GM12875 (cell line): ENCODE data around the gene KIRREL2.

Experiments
- H3K4me3 ChIP-seq: one replicate; pipeline ENCODE4 v1.5.1; 2011; ENCODE audit warnings: low read depth, low read length, control low read depth
- TF ChIP-seq, protein P1 (sequence below): IDR thresholded peaks from 2 replicates; pipeline ENCODE4 v1.5.1; 2011; ENCODE audit warnings: low read depth, mild to moderate bottlenecking, control low read depth, inconsistent platforms, low read length, moderate library complexity, borderline replicate concordance; ENCODE audit not compliant: insufficient read depth

Gene KIRREL2

DNA sequence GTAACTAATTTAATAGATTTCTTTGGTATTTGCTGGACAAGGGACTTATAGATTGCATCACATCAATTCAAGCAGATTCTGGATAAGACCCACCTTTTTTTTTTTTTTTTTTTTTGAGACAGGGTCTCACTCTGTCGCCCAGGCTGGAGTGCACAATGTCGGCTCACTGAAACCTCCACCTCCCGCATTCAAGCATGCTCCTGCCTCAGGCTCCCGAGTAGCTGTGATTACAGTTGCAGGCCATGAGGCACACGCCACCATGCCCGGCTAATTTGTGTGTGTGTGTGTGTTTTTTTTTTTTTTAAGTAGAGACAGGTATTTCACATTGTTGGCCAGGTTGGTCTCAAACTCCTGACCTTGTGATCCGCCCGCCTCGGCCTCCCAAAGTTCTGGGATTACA, 39.9 kb upstream of the KIRREL2 start:
- TF ChIP-seq, protein P1, sequence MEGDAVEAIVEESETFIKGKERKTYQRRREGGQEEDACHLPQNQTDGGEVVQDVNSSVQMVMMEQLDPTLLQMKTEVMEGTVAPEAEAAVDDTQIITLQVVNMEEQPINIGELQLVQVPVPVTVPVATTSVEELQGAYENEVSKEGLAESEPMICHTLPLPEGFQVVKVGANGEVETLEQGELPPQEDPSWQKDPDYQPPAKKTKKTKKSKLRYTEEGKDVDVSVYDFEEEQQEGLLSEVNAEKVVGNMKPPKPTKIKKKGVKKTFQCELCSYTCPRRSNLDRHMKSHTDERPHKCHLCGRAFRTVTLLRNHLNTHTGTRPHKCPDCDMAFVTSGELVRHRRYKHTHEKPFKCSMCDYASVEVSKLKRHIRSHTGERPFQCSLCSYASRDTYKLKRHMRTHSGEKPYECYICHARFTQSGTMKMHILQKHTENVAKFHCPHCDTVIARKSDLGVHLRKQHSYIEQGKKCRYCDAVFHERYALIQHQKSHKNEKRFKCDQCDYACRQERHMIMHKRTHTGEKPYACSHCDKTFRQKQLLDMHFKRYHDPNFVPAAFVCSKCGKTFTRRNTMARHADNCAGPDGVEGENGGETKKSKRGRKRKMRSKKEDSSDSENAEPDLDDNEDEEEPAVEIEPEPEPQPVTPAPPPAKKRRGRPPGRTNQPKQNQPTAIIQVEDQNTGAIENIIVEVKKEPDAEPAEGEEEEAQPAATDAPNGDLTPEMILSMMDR, result no peak
- H3K4me3 ChIP-seq, result no peak overlapping the region

DNA sequence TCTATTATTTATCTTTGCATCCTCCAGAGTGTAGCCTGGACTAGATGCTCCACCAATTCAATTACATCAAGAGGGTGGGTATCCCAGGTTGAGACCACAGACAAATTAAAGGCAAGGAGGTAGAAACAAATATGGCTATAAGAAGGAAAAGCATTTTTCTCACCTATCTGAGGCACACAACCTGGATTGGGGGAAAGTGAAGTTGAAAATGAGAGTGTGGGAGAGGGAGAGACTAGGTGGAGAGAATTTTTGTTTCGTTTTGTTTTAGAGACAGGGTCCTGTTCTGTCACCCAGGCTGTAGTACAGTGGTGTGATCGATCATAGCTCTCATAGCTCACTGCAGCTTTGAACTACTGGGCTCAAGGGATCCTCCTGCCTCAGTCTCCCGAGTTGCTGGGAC, 38.3 kb upstream of the KIRREL2 start:
- H3K4me3 ChIP-seq, result no peak overlapping the region
- TF ChIP-seq, protein P1, result no peak

DNA sequence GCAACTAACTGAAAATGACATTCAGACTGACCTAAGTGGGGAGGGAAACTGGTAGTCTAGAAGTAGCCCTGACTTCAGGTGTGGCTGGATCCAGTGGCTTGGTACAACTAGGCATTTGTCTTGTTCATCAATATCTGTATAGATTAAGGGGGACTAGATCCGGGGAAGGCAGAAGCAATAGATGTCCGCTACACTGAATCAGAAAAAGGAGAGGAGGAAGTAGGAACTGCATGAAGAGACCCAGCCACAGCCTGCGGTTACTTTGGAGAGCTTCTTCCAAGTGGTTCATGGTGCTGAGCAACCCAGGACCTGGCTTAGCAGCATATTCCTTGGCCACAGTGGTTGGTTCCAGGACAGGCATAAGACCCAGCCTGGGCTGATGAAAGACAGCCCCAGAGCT, 34.1 kb upstream of the KIRREL2 start:
- H3K4me3 ChIP-seq, result no peak overlapping the region
- TF ChIP-seq, protein P1, result no peak

DNA sequence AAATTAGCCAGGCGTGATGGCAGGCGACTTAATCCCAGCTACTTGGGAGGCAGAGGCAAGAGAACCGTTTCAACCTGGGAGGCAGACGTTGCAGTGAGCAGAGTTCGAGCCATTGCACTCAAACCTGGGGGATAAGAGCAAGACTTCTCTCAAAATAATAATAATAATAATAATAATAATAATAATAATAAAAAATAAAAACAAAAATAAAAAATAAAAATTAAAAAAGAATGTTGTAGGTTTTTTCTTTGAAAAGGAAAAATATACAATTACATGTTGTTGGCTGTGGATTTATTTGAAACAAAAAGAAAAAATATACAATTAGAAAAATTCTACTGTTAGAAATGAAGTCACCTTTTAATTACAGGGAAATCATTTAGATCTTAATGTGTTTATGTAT, 32.6 kb upstream of the KIRREL2 start:
- TF ChIP-seq, protein P1, result no peak
- H3K4me3 ChIP-seq, result no peak overlapping the region

DNA sequence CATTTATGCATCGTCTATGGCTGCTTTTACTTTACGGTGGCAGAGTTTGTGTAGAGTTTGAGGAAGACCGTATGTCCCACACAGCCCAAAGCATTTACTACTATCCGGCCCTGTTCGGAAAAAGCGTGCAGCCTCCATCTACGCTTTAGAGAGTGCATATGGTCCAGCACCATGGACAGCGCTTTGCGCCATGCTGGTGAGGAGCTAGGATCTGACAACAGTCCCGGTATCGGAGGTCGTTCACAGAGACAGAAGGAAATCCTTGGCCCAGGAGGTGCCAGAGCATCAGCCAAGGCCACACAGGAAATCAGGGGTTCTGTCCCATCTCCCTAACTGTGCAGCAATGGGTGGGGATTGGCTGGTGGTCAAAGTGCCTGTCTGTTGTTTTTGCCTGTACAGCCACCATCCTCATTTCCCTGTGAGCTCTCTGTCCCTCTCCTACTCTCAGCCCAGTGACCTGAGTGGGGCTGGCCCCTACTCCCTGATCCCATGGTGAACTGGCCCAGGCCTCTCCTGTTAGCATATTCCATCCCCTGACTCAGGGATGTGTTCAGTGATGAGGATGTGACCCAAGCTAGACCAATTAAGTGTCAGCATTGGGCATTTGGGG, 27.9 kb upstream of the KIRREL2 start:
- TF ChIP-seq, protein P1, result no peak
- no peak overlapping the region for H3K4me3 ChIP-seq

DNA sequence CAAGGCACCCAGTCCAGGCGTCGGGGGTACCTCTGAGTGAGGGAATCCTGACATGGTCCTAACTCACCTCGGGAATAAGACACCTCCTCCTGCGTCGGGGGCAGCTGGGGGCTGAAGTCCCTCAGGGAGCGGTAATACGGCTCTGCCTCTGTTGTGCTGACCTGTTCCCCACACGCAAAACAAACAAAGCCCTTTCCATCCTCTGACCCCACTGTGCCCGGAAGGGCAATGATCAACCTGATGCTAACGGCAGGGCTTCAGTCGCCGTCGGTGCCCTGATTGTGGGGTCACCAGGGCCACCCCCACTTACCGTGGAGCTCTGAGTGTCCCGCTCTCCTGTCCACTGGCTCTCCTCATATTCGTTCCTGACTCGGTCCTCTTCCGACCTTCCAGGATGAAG, 25.7 kb upstream of the KIRREL2 start:
- H3K4me3 ChIP-seq, result no peak overlapping the region
- TF ChIP-seq, protein P1, result no peak

DNA sequence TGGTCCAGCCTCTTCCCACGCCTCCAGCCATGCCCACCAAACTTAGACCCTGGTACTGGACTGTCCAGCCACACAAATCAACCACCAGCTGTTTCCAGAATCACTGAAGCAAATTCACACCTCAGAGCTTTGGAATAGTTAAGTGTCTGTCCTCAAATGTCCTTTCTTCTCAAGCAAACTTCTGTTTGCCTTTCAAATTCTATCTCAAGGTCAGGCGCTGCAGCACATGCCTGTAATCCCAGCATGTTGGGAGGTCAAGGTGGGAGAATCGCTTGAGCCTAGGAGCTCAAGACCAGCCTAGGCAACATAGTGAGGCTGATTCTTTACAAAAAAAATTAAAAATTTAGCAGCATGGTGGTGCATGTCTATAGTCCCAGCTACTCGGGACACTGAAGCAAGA, 24.7 kb upstream of the KIRREL2 start:
- TF ChIP-seq, protein P1, result no peak
- H3K4me3 ChIP-seq, result no peak overlapping the region
